ENCODE measurements around the gene ASTN1.

The ASTN1 gene

DNA sequence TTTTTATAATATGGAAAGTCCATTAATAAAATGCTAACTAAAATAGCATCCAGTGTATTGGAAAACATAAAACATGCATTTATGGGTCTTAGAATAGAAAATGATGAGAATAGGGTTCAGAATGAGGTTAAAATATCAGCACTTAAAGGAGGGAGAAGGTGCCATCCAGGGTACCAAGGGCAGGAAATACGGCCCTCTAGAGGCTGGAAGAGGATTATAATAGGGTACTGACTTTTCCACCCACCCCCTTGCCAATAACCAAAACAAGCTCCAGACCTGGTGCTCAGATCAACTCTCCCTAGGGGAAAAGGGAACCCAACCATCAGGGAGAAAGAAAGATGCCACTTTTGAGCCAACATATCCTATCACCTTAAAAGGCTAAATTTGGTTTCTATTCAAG is 26.7 kb downstream of the ASTN1 start:
- H3K4me1 Mint-ChIP-seq (ENCODE audit: low read depth): no peaks in the 10 kb centered on the region
- no peaks in the 10 kb centered on the region for H3K36me3 Mint-ChIP-seq (ENCODE audit: low read depth)
- no peaks in the 10 kb centered on the region for H3K9me3 Mint-ChIP-seq
- no peak overlapping the region for H3K27ac Mint-ChIP-seq
- H3K4me3 Mint-ChIP-seq: no peak overlapping the region
- H3K27me3 Mint-ChIP-seq (ENCODE audit: low read depth): no peaks in the 10 kb centered on the region

GRCh38 chr1:177135250-177135649 is 29.3 kb downstream of the ASTN1 start:
- no peak overlapping the region for H3K27ac Mint-ChIP-seq

DNA sequence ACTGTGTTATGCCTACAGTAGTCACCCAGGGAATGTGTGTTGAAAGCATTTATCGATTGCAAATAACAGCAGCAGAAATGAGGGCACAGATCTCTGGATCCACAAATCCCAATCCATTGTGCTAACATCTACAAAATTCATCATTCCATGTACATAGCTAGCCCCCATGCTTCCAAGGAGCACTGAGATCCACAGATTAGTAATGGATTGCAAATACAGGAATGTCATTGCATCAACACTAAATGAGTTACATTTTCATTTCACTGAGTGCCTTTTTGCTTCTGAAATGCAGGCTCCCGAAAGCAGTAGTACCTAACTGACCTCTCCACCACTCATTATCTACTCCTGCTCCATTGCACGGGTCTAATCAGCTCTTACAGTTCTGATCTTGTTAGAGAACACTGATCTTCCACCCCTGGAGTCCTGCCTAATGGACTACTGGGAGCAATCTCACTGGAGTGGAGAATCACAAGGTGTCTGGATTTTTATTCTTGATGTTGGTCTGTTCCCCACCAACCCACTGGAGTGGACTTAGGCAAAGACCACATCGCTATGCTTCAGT is 30.5 kb downstream of the ASTN1 start:
- Mint-ChIP-seq H3K27ac (no peak overlapping the region), H3K36me3 (ENCODE audit: low read depth) (no peaks in the 10 kb centered on the region), H3K27me3 (ENCODE audit: low read depth) (no peaks in the 10 kb centered on the region), H3K4me3 (no peak overlapping the region), H3K9me3 (no peaks in the 10 kb centered on the region), H3K4me1 (ENCODE audit: low read depth) (no peaks in the 10 kb centered on the region)

More at GRCh38 chr1:177135250-177135649, 29.3 kb downstream of the ASTN1 start:
- Mint-ChIP-seq H3K27me3 (ENCODE audit: low read depth) (no peaks in the 10 kb centered on the region), H3K4me3 (no peak overlapping the region), H3K9me3 (no peaks in the 10 kb centered on the region), H3K4me1 (ENCODE audit: low read depth) (no peaks in the 10 kb centered on the region), H3K36me3 (ENCODE audit: low read depth) (no peaks in the 10 kb centered on the region)

- no peaks in the 10 kb centered on the region for H3K9me3 Mint-ChIP-seq
- no peaks in the 10 kb centered on the region for H3K27me3 Mint-ChIP-seq (ENCODE audit: low read depth)
- no peaks in the 10 kb centered on the region for H3K4me1 Mint-ChIP-seq (ENCODE audit: low read depth)
- H3K4me3 Mint-ChIP-seq: no peak overlapping the region
- no peaks in the 10 kb centered on the region for H3K36me3 Mint-ChIP-seq (ENCODE audit: low read depth)
- H3K27ac Mint-ChIP-seq: no peak overlapping the region
These were observed 32.4 kb downstream of the ASTN1 start for GRCh38 chr1:177132141-177132540.

DNA sequence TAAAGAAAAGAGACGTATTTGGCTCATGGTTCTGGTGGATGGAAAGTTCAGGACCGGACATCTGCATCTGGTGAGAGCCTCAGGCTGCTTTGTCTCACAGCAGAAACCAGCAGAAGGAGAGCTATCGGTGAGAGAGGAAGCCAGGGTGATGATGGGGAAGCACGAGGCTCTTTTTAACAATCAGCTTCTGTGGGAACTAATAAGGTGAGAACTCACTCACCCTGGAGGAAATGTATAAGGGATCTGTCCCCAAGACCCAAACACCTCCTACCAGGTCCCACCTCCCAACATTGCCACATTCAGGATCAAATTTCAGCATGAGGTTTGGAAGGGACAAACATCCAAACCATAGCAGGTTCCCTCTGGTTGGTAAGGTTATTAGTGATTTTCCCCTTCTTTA is 32.8 kb downstream of the ASTN1 start:
- Mint-ChIP-seq H3K27me3 (ENCODE audit: low read depth) (no peaks in the 10 kb centered on the region), H3K4me3 (no peak overlapping the region), H3K36me3 (ENCODE audit: low read depth) (no peaks in the 10 kb centered on the region), H3K4me1 (ENCODE audit: low read depth) (no peaks in the 10 kb centered on the region), H3K27ac (no peak overlapping the region), H3K9me3 (no peaks in the 10 kb centered on the region)

DNA sequence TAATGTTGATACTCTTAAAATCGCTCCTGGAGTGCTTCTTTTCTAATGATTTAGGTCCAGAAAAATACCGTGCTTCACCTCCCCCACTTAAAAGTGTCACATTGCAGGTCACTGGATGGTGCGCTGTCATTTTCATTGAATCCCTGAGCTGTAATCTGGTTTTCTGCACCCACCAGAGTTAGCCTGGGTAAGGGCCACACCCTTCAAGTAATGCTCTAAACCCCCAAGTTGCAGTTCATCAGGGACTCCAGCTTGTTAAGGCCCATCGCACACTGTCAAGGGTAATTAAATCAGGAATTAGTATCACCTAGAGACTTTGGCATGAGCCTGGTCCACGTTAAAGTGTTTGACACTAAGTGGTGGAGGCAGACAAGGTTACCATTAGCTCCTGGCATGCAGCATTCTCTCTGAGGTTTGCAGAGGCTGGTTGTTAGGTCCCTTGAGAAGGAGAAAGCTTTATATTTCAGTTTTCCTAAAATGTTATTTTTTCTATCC is 34.0 kb downstream of the ASTN1 start:
- Mint-ChIP-seq H3K36me3 (ENCODE audit: low read depth) (no peaks in the 10 kb centered on the region), H3K27me3 (ENCODE audit: low read depth) (no peaks in the 10 kb centered on the region), H3K4me3 (no peak overlapping the region), H3K4me1 (ENCODE audit: low read depth) (no peaks in the 10 kb centered on the region), H3K27ac (no peak overlapping the region), H3K9me3 (no peaks in the 10 kb centered on the region)

GRCh38 chr1:177128665-177129281 is 35.7 kb downstream of the ASTN1 start:
- no peaks in the 10 kb centered on the region for H3K9me3 Mint-ChIP-seq
- no peaks in the 10 kb centered on the region for H3K36me3 Mint-ChIP-seq (ENCODE audit: low read depth)
- no peaks in the 10 kb centered on the region for H3K4me1 Mint-ChIP-seq (ENCODE audit: low read depth)
- no peak overlapping the region for H3K27ac Mint-ChIP-seq
- H3K4me3 Mint-ChIP-seq: no peak overlapping the region
- H3K27me3 Mint-ChIP-seq (ENCODE audit: low read depth): no peaks in the 10 kb centered on the region

GRCh38 chr1:177126267-177126666 is 38.2 kb downstream of the ASTN1 start:
- no peaks in the 10 kb centered on the region for H3K9me3 Mint-ChIP-seq
- no peaks in the 10 kb centered on the region for H3K27me3 Mint-ChIP-seq (ENCODE audit: low read depth)
- H3K4me1 Mint-ChIP-seq (ENCODE audit: low read depth): no peaks in the 10 kb centered on the region
- H3K27ac Mint-ChIP-seq: no peak overlapping the region
- H3K36me3 Mint-ChIP-seq (ENCODE audit: low read depth): no peaks in the 10 kb centered on the region
- H3K4me3 Mint-ChIP-seq: no peak overlapping the region

- Mint-ChIP-seq H3K27me3 (ENCODE audit: low read depth) (no peaks in the 10 kb centered on the region), H3K36me3 (ENCODE audit: low read depth) (no peaks in the 10 kb centered on the region), H3K4me3 (no peak overlapping the region), H3K27ac (no peak overlapping the region), H3K9me3 (no peaks in the 10 kb centered on the region), H3K4me1 (ENCODE audit: low read depth) (no peaks in the 10 kb centered on the region)
These were observed 39.8 kb downstream of the ASTN1 start for GRCh38 chr1:177124577-177125278.

DNA sequence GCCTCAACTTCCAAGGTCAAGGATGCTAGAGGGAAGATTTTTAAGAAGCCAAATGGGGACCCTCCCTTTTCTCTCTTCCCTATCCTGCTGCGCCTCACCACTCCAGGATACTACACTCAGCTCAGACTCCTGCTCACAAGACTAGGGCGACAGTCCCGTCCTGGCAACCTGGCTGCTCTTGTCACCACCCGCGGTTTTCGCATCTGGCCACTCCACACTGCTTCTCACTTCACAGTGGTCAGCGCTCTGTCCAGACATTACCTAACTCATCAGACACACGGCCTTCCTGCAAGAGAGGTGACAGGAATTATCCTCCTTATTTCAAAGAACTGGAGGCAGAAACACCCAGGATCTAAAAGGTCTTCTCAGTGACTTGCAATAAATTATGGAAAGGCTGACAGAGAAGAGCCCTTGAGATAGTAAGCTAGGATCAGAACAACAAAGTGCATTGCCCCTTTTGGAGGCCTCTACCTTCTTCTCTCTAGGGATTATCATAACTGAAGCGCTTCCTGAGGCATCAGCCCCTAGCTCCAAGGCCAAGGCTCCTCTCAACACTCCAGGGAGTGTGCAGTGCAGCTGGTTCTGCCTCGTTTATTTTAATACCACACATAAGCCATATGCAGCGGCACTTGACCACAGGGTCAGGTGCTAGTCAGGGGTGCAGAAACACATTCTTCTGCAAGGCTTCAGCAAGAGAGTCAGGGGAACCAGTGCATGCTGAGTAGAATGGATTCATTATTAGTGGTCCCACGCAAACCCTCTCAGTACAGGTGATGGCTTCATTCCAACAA is 41.9 kb downstream of the ASTN1 start:
- Mint-ChIP-seq H3K27ac (no peak overlapping the region), H3K27me3 (ENCODE audit: low read depth) (no peaks in the 10 kb centered on the region), H3K9me3 (no peaks in the 10 kb centered on the region), H3K4me3 (no peak overlapping the region), H3K36me3 (ENCODE audit: low read depth) (no peaks in the 10 kb centered on the region), H3K4me1 (ENCODE audit: low read depth) (no peaks in the 10 kb centered on the region)

DNA sequence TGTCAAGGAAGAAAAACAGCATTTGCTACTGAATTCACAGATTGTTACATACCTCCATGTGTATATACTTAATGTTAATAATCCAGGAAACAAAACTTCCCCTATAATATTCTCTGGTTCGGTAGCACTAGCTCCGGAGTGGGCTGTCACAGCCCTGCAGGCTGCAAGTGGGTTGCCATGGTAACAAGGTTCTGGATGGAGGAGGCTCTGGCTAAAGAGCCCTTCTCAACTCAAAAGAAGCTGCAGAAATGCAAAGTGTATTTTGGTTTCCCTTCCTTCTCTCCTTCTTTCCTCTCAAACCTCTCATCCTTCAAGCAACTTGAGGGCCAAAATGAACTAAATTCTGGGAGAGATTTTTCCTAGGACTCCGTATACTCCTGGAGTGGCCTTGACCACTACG is 45.2 kb downstream of the ASTN1 start:
- no peaks in the 10 kb centered on the region for H3K27me3 Mint-ChIP-seq (ENCODE audit: low read depth)
- no peak overlapping the region for H3K4me3 Mint-ChIP-seq
- no peaks in the 10 kb centered on the region for H3K4me1 Mint-ChIP-seq (ENCODE audit: low read depth)
- no peaks in the 10 kb centered on the region for H3K36me3 Mint-ChIP-seq (ENCODE audit: low read depth)
- no peak overlapping the region for H3K27ac Mint-ChIP-seq
- H3K9me3 Mint-ChIP-seq: no peaks in the 10 kb centered on the region

DNA sequence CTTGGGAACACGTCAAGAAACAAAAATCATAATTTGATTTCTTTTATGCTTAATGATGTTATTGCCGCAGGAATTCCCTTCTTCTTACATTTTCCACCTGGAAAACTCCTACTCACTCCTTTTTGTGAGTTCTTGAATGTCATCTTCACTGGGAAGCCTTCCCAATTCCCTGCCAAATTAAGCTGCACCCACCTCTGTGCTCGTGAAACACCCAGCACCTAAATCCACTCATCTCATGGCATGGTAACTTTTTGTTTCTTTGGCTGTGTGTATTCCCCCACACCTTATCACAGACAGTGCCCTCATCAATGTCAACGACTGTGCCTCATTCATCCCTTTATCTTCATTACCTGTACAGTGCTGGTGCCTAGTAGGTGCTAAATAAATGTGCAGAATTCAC is 45.6 kb downstream of the ASTN1 start:
- Mint-ChIP-seq H3K4me3 (no peak overlapping the region), H3K9me3 (no peaks in the 10 kb centered on the region), H3K27ac (no peak overlapping the region), H3K27me3 (ENCODE audit: low read depth) (no peaks in the 10 kb centered on the region), H3K4me1 (ENCODE audit: low read depth) (no peaks in the 10 kb centered on the region), H3K36me3 (ENCODE audit: low read depth) (no peaks in the 10 kb centered on the region)

DNA sequence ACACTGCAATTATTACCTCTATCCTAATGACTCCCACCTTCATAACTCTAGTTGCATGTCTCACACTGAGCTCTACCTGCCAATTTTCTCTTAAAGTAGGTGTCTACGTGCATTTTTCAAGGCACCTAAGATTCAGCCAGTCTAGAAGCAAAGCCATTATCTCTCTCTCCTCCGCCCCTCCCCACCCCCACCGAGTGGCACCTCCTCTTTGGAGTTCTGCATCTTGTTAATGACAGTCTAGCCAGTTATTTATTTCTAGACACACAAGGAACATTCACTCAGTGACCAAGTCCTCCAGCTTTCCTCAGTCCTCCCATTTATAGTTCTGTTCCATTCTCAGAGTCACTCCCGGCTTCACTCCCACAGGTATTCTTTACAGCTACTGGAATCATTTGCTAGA is 47.6 kb downstream of the ASTN1 start:
- no peak overlapping the region for H3K4me3 Mint-ChIP-seq
- H3K4me1 Mint-ChIP-seq (ENCODE audit: low read depth): no peaks in the 10 kb centered on the region
- no peak overlapping the region for H3K27ac Mint-ChIP-seq
- no peaks in the 10 kb centered on the region for H3K27me3 Mint-ChIP-seq (ENCODE audit: low read depth)
- no peaks in the 10 kb centered on the region for H3K36me3 Mint-ChIP-seq (ENCODE audit: low read depth)
- H3K9me3 Mint-ChIP-seq: no peaks in the 10 kb centered on the region

DNA sequence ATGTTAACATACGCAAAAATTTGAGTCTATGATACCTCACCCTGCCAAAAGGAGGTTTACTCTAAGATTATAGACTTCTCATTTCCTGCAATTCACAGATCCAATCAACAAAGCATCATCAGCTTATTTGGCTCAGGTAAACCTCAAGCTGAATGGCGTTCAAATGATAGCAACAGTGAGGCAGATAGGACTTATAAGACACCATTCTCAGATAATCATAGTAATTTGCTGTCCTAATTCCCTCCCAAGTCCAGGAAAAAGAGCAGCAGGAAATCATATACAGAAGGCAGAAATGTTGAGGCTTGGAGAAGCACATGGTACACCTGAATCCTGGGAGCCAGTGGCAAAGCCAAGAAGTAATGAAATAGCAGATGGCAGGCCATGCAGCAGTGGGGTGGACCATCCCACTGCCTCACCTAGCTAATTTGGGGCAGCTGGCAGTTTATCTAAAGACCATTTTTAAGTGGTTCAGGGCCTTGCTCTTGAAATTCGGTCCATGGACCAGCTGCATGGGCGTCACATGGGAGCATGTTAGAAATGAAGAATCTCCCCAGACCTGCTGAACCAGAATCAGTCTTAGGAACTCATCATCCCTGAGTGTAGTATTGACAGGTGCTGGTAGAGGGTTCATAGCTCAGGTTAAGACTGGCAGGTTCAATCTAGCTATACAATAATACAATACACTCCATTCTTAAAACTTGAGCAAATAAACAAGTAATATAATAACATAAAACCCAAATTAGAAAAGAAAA is 57.7 kb downstream of the ASTN1 start:
- no peak overlapping the region for H3K4me3 Mint-ChIP-seq
- H3K36me3 Mint-ChIP-seq (ENCODE audit: low read depth): no peaks in the 10 kb centered on the region
- no peak overlapping the region for H3K27ac Mint-ChIP-seq
- no peaks in the 10 kb centered on the region for H3K27me3 Mint-ChIP-seq (ENCODE audit: low read depth)
- H3K4me1 Mint-ChIP-seq (ENCODE audit: low read depth): no peaks in the 10 kb centered on the region
- no peaks in the 10 kb centered on the region for H3K9me3 Mint-ChIP-seq

Measured in T-helper 1 cell treated with Interleukin-12 subunit alpha and Interleukin-12 subunit beta and Interleukin-4 antibody, amounts not matched to agents 30 μg/mL and 1 μg/mL, for 36 hours (primary cell).